Measurements from ENCODE around the gene RACGAP1.

RACGAP1 gene

DNA sequence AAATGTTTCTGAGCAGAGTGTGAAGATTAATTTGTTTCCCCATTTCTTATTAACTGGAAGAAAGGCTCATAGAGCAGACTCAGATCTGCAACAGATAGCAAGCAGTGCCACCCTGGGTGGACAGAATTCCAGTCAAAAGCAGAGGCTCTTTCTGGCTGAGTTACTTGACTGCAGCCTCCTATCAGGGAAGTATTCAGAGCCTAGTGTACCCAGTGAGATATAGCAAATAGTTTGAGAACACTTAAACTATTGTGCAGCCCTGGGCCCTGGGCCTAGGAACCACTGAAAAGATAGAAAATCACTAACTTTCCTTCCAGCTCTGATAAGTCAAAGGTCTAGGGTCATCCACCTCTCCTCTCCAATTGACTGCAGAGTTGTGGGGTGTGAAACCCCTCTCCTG, 86.0 kb downstream of the RACGAP1 start:
- no peak overlapping the region for H3K4me3 ChIP-seq (ENCODE audit: low read length)
- TF ChIP-seq ZNF274 (IDR thresholded peaks at IDR 0.05; ENCODE audit: low read depth, low read length), result no peak

Data from GM08714 (cell line).